Fibroblast of pulmonary artery (primary cell): Measurements from ENCODE around the gene GDF15.
A peak's percentile ranks its signal among the peaks of the same experiment; 100 is the strongest.
"Not testable (repeated sequence)": the region's sequence is repeated elsewhere in the genome, so short reads cannot be mapped to it uniquely, and the experiment has no call there.

Experiments used
- DNase-seq: peaks from one replicate; pipeline ENCODE4 v3.0.0-alpha.2; 2010; ENCODE audit warnings: low read depth
- H3K4me3 ChIP-seq: replicated peaks from 2 replicates; pipeline ENCODE4 v1.5.1; 2011; ENCODE audit warnings: low read depth, mild to moderate bottlenecking, control low read depth, low read length, moderate library complexity
- TF ChIP-seq, protein P1 (sequence below): IDR thresholded peaks from 2 replicates; pipeline ENCODE4 v1.5.1; 2011; ENCODE audit warnings: mild to moderate bottlenecking, control low read depth, low read length, inconsistent platforms; ENCODE audit errors: missing control alignments

GDF15 gene

DNA sequence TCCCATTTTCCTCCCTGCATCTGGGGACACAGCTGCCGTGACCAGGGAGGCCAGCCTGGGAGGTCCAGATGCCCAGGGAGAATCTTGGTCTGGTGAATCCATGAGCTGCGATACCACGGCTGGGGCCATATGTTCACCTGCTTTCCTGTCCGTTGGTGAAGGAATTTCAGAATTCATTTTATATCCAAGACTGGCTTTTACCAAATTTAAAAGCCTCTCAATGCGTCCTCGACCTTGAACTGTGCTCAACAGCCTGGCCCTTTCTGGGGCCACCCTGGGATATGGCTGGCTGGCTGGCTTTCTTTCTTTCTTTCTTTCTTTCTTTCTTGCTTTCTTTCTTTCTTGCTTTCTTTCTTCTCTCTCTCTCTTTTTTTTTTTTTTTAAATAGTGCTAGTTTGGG is 22.2 kb upstream of the GDF15 start:
- H3K4me3 ChIP-seq: no peak overlapping the region
- DNase-seq: no peak
- TF ChIP-seq, protein P1, sequence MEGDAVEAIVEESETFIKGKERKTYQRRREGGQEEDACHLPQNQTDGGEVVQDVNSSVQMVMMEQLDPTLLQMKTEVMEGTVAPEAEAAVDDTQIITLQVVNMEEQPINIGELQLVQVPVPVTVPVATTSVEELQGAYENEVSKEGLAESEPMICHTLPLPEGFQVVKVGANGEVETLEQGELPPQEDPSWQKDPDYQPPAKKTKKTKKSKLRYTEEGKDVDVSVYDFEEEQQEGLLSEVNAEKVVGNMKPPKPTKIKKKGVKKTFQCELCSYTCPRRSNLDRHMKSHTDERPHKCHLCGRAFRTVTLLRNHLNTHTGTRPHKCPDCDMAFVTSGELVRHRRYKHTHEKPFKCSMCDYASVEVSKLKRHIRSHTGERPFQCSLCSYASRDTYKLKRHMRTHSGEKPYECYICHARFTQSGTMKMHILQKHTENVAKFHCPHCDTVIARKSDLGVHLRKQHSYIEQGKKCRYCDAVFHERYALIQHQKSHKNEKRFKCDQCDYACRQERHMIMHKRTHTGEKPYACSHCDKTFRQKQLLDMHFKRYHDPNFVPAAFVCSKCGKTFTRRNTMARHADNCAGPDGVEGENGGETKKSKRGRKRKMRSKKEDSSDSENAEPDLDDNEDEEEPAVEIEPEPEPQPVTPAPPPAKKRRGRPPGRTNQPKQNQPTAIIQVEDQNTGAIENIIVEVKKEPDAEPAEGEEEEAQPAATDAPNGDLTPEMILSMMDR: no peak

GRCh38 chr19:18364277-18364825 is 21.6 kb upstream of the GDF15 start:
- not testable (repeated sequence) for DNase-seq

DNA sequence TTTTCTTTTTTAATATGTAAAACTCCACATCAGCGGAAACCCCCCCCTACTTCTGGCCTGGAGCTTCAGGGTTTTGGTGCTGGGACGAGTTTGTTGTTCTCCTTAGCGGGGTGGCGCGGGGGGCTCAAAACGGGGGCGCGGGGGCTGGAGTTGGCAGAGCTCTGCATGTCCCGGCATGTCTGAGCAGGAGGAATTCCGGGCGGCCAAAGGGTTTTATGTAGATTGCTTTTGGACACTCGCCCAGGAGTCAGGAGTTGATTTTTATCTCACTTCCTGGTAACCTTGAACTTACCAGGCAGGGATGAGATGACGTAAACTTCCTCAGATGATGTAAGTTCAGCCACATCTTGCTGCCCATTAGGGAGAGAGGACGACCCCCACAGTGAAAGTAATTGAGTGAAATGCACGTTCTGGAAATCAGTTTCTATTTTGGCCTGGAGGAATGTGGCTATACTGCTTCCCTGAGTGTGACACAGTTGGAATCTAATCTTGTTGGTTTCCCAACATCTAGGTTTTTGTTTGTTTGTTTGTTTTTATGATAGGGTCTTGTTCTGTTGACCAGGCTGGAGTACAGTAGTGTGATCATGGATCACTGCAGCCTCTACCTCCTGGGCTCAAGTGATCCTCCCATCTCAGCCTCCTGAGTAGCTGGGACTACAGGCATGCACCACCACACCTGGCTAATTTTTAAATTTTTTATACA is 21.0 kb upstream of the GDF15 start:
- no peak overlapping the region for H3K4me3 ChIP-seq
- peak; percentile 100 for DNase-seq

More at GRCh38 chr19:18364277-18364825, 21.6 kb upstream of the GDF15 start:
- H3K4me3 ChIP-seq: not testable (repeated sequence)

GRCh38 chr19:18366021-18366435 is 19.9 kb upstream of the GDF15 start:
- TF ChIP-seq, protein P1: no peak
- no peak overlapping the region for H3K4me3 ChIP-seq
- DNase-seq: peak; percentile 46

More for the DNA sequence above, 21.0 kb upstream of the GDF15 start:
- TF ChIP-seq, protein P1: no peak

DNA sequence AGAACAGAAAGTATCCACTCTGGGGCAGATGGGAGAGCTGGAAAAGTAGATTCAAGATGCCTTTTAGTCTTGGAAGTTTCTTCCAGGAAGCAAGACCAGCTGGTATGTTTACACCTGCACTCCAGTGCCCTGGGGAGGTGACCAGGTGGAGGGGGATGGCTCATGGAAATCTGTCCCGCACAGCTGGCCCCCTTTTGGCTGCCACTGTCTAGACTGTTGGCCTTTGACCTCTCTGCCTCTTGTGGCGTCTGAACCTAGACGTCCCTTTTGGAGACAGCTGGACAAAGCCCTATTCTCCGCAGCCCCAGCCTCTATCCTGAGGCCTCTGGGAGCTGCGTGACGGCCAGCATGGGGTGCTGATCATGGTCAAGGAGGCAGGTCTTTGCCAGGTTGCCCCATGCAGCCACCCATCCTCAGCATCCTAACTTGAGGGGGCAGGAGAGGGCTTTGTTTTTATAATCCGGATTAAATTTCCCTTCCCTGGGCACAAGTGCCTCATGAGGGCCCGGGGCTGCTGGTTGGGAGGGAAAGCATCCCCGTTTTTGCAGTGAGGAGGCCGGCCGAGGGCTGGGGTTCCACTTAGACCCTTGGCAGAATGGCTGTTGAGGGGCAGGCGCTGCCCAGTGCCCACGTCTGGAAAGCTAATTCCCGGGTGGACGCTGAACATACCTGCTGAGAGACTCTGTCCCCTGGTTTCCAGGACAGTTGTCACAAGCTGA is 17.3 kb upstream of the GDF15 start:
- TF ChIP-seq, protein P1: no peak
- DNase-seq: no peak
- no peak overlapping the region for H3K4me3 ChIP-seq

DNA sequence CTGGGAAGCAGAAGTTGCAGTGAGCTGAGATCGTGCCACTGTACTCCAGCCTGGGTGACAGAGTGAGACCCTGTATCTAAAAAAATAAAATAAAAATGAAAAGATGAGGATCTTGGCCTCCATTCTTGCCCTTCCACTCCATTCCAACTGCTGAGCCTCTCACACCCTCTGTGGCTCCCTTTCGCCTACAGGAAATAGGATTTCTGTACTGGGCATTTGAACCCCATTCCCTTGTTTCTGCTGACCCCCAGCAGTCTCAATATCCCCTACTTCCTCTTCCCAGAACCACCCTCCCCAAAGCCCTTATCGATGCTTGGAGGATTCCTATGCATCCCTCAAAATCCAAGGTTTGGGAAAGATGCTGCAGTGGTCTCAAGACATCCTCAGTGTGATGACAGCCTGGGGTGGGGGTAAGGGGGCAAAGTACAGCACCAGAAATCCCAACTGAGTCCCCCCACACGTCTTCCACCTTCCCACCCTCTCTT is 12.5 kb upstream of the GDF15 start:
- no peak for DNase-seq
- TF ChIP-seq, protein P1: no peak
- H3K4me3 ChIP-seq: no peak overlapping the region

DNA sequence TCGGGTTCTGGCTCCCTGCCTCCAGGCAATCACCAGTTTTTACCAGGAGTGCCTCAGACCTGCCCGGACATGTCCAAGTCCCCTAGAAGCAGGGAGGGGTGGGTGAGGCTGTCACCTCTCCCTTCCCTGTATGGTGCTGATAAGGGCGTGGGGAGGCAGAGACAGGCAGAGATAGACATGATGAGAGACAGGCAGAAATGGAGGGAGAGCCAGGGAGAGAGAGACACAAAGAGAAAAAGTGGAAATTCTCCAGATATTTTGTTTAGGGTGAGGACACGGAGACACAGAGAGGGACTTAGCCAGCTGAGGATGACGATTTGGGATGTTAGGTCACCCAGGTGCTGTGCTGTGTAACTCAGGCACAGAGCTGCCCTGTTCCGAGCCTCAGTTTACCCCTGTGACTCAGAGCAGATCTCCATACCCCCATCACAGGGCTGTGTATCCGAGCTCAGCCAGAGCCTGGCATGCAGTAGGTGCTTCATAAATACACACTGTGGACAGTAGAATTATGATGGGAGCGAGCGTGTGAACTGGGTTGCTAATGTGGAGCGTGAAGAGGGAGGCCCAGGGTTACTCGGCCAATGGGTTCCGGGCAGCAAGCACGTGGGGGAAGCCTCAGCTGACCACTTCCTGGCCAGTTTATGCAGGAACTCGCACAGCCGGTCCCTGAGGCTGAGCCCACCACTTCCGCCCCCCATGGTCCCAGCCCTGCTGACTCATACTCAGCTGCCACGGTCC is 11.9 kb upstream of the GDF15 start:
- peak; percentile 99 for DNase-seq
- TF ChIP-seq, protein P1: no peak
- H3K4me3 ChIP-seq: no peak overlapping the region
